Measurements from ENCODE around the gene PALB2.

DNA sequence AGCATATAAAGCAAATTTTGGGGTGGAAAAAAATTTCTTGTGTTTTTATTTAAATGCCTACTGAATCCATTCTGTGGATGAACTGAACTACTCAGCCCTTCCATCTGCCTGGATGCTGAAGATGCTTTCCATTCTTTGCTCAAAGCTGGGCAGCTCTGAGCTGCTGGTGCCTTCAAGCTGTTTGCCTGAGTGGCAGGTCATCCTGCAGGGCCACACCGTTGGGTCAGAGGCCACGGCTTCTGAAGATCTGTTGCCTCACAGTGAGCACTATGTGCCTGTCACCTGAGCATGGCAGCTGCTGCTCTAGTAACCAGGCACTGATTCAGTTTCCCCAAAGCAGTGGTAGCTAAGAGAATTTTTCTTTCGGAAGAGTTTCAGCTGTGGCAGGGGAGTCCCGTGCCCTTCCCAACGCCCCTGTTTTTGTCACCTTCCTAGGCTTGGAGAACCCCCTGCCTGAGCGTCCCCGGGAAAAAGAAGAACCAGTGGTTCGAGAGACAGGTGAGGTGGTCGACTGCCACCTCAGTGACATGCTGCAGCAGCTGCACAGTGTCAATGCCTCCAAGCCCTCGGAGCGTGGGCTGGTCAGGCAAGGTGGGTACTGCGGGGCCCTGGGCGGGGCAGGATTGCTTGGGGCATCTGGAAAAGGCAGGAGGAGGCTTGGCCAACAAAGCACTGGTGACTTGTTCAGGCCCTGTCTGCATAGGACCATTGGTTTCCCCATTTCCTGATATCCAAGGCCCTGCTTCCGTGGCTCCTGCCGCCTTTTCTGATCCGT is 46.1 kb upstream of the PALB2 start:
- no peak for TF ChIP-seq MYC (IDR thresholded peaks at IDR 0.05; ENCODE audit: borderline replicate concordance, low read length)
- TF ChIP-seq, protein P1, sequence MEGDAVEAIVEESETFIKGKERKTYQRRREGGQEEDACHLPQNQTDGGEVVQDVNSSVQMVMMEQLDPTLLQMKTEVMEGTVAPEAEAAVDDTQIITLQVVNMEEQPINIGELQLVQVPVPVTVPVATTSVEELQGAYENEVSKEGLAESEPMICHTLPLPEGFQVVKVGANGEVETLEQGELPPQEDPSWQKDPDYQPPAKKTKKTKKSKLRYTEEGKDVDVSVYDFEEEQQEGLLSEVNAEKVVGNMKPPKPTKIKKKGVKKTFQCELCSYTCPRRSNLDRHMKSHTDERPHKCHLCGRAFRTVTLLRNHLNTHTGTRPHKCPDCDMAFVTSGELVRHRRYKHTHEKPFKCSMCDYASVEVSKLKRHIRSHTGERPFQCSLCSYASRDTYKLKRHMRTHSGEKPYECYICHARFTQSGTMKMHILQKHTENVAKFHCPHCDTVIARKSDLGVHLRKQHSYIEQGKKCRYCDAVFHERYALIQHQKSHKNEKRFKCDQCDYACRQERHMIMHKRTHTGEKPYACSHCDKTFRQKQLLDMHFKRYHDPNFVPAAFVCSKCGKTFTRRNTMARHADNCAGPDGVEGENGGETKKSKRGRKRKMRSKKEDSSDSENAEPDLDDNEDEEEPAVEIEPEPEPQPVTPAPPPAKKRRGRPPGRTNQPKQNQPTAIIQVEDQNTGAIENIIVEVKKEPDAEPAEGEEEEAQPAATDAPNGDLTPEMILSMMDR (IDR thresholded peaks at IDR 0.05) = no peak
- TF ChIP-seq POLR2A (IDR thresholded peaks at IDR 0.05; ENCODE audit: low read length) = no peak
- no peak for TF ChIP-seq EHF (CRISPR knock-in tag; IDR thresholded peaks at IDR 0.05)
- TF ChIP-seq, protein P2, sequence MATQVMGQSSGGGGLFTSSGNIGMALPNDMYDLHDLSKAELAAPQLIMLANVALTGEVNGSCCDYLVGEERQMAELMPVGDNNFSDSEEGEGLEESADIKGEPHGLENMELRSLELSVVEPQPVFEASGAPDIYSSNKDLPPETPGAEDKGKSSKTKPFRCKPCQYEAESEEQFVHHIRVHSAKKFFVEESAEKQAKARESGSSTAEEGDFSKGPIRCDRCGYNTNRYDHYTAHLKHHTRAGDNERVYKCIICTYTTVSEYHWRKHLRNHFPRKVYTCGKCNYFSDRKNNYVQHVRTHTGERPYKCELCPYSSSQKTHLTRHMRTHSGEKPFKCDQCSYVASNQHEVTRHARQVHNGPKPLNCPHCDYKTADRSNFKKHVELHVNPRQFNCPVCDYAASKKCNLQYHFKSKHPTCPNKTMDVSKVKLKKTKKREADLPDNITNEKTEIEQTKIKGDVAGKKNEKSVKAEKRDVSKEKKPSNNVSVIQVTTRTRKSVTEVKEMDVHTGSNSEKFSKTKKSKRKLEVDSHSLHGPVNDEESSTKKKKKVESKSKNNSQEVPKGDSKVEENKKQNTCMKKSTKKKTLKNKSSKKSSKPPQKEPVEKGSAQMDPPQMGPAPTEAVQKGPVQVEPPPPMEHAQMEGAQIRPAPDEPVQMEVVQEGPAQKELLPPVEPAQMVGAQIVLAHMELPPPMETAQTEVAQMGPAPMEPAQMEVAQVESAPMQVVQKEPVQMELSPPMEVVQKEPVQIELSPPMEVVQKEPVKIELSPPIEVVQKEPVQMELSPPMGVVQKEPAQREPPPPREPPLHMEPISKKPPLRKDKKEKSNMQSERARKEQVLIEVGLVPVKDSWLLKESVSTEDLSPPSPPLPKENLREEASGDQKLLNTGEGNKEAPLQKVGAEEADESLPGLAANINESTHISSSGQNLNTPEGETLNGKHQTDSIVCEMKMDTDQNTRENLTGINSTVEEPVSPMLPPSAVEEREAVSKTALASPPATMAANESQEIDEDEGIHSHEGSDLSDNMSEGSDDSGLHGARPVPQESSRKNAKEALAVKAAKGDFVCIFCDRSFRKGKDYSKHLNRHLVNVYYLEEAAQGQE (IDR thresholded peaks at IDR 0.05) = no peak
- no peak for TF ChIP-seq GATA3 (IDR thresholded peaks at IDR 0.05; ENCODE audit: borderline replicate concordance)
- no peak for TF ChIP-seq RCOR1 (IDR thresholded peaks at IDR 0.05; ENCODE audit: low read depth, low read length)
- TF ChIP-seq ESRRA (IDR thresholded peaks at IDR 0.05; ENCODE audit: borderline replicate concordance, low read length) = no peak
- no peak for TF ChIP-seq JUN (IDR thresholded peaks at IDR 0.05)

Measured in A549 (cell line).